Measurements from ENCODE around the gene PTPRN2. TPM values are rescaled to one million over a fixed set of nuclear protein-coding genes. Genes with fewer than 3 reads are reported as not detected.

PTPRN2 gene
- total and polyA plus RNA-seq, 2 of the 8 experiments (the other 6 are each of a cell fraction or from before 2014, with no cell fraction given), result 2.6 to 4.5 TPM

DNA sequence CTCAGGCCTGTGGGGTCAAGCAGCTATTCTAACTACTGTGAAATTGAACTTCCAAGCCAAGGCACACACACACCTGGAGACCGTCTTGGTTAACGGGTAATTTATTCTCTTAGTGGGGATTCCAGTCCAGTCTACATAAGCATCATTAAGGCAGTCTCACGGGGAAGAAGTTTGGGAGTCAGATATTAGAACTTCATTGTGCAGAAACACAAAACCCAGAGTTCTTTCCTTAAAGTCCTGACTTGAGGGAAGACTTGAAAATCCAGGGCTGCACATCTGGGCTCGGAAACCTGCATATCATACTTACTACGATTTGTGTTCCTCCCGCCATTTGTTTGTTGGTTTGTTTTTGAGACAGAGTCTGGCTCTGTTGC lies 112.0 kb downstream of the PTPRN2 start:
- no peaks in the 10 kb centered on the region for H3K79me1 ChIP-seq (ENCODE audit: low read depth, low read length)
- no peak overlapping the region for H3K4ac ChIP-seq (replicated peaks; ENCODE audit: insufficient read length, low read depth, low read length)
- ChIA-PET POLR2A (ENCODE audit: partially characterized antibody) (interaction anchor here (0.9 kb wide), 1 partner anchor 36 kb away, joined by 3 read pairs; no protein-coding TSS in a partner anchor), CTCF (ENCODE audit: partially characterized antibody) (interaction anchor here (0.7 to 1.4 kb wide), 5 partner anchors 9 to 69 kb away, joined by 3 to 4 read pairs (median 3); no protein-coding TSS in a partner anchor)
- no peak overlapping the region for H3K14ac ChIP-seq (ENCODE audit: insufficient read length)
- H3K4me3 ChIP-seq (ENCODE audit: extremely low read depth in 1 of 4, insufficient read depth in 2 of 4, low read depth in 3 of 4, low read length in 4 of 4), result no peak overlapping the region
- no peak overlapping the region for H2BK15ac ChIP-seq (ENCODE audit: low read length)
- no peak overlapping the region for H4K5ac ChIP-seq (ENCODE audit: insufficient read length, low read depth, low read length)
- no peak overlapping the region for H3K23ac ChIP-seq (ENCODE audit: insufficient read length)
- H3K79me2 ChIP-seq (ENCODE audit: control insufficient read depth in 1 of 2, insufficient read depth in 2 of 2, low read length in 2 of 2), result no peaks in the 10 kb centered on the region
- no peak overlapping the region for H4K91ac ChIP-seq (replicated peaks; ENCODE audit: insufficient read length, low read length)
- no peak overlapping the region for H2BK5ac ChIP-seq (ENCODE audit: low read depth, low read length)
- H3K56ac ChIP-seq (replicated peaks; ENCODE audit: insufficient read length, low read depth, low read length), result no peak overlapping the region
- H3K27me3 ChIP-seq (replicated peaks in 1 of 4; ENCODE audit: control insufficient read depth in 3 of 4, extremely low read depth in 1 of 4, insufficient read depth in 3 of 4, low read length in 3 of 4), result no peaks in the 10 kb centered on the region; a peak in 1 of 7 replicates
- no peaks in the 10 kb centered on the region for H3K36me3 ChIP-seq (ENCODE audit: control insufficient read depth in 2 of 4, insufficient read depth in 4 of 4, low read length in 3 of 4)
- H4K8ac ChIP-seq (ENCODE audit: extremely low read depth, insufficient read depth, low read length), result no peak overlapping the region
- no peaks in the 10 kb centered on the region for H3K9me3 ChIP-seq (ENCODE audit: insufficient read depth in 2 of 2, low read depth in 1 of 2, low read length in 1 of 2)
- FAIRE-seq (no peak), DNase-seq (ENCODE audit: low read depth in 1 of 2, low spot score in 2 of 2) (no peak)
- H2BK12ac ChIP-seq (ENCODE audit: low read depth, low read length), result 0 out of 2 replicates have a peak overlapping the region, but pooled peaks have one; percentile 17
- no peak overlapping the region for H3K27ac ChIP-seq (ENCODE audit: low read depth, low read length)
- no peaks in the 10 kb centered on the region for H4K20me1 ChIP-seq (replicated peaks in 1 of 2; ENCODE audit: control insufficient read depth in 1 of 2, insufficient read depth in 2 of 2, low read length in 2 of 2)
- no peak overlapping the region for H3K9ac ChIP-seq (replicated peaks in 1 of 4; ENCODE audit: extremely low read depth in 1 of 4, low read depth in 3 of 4, low read length in 3 of 4)
- no peak overlapping the region for H3K4me2 ChIP-seq (ENCODE audit: insufficient read depth in 1 of 2, low read depth in 2 of 2, low read length in 2 of 2)
- H2AFZ ChIP-seq (ENCODE audit: low read length), result no peak overlapping the region
- H2BK120ac ChIP-seq (replicated peaks; ENCODE audit: low read depth, low read length), result no peak overlapping the region
- H2BK20ac ChIP-seq (ENCODE audit: low read length), result no peak overlapping the region
- WGBS, 2 experiments (ENCODE audit: extremely low coverage in 1 of 2, insufficient coverage in 1 of 2, insufficient read length in 1 of 2, insufficient replicate concordance in 2 of 2, low coverage in 1 of 2, low lambda C conversion rate in 2 of 2, missing lambda C conversion rate in 1 of 2), result 85% methylated on average over 6 of the region's 6 CpGs; no CpG with 5 or more reads in 1 of the 2 experiments
- no peak overlapping the region for H2AK5ac ChIP-seq (ENCODE audit: low read depth, low read length)
- H3K18ac ChIP-seq (ENCODE audit: extremely low read depth, low read length), result no peak overlapping the region
- H3K23me2 ChIP-seq (ENCODE audit: low read depth, low read length), result no peaks in the 10 kb centered on the region
- peaks cover 0 to 14% (median 7%) of the 10 kb centered on the region in 4 experiments; a peak in 5 of 7 replicates for H3K4me1 ChIP-seq (replicated peaks in 1 of 4; ENCODE audit: control insufficient read depth in 3 of 4, insufficient read depth in 4 of 4, low read length in 3 of 4)
- TF ChIP-seq SAP30 (IDR thresholded peaks at IDR 0.05; ENCODE audit: insufficient read depth, insufficient replicate concordance, low read length), result no peak
- no peak for TF ChIP-seq KDM5A (IDR thresholded peaks at IDR 0.05; ENCODE audit: low read length)
- no peak for TF ChIP-seq SP2 (IDR thresholded peaks at IDR 0.05; ENCODE audit: low read length)
- TF ChIP-seq POLR2A (IDR thresholded peaks at IDR 0.05; ENCODE audit: control extremely low read depth in 1 of 2, low read depth in 2 of 2, low read length in 2 of 2), result no peak
- no peak for TF ChIP-seq POLR2AphosphoS5 (IDR thresholded peaks at IDR 0.05; ENCODE audit: low read depth, low read length)
- no peak for TF ChIP-seq NANOG (IDR thresholded peaks at IDR 0.05; ENCODE audit: insufficient read depth, low read depth, low read length, poor library complexity, severe bottlenecking)
- TF ChIP-seq YY1 (IDR thresholded peaks at IDR 0.05; ENCODE audit: low read depth, low read length), result no peak

All from H1 (cell line).